Measurements from ENCODE around the gene PTPRN2. TPM values are rescaled to one million over a fixed set of nuclear protein-coding genes. Genes with fewer than 3 reads are reported as not detected.
"Not testable (repeated sequence)": the region's sequence is repeated elsewhere in the genome, so short reads cannot be mapped to it uniquely, and the experiment has no call there.

PTPRN2 gene
- total and polyA plus RNA-seq, 7 donors = 0.47 to 0.82 (median 0.51) TPM

- Histone ChIP-seq H3K4me1 (no peaks in the 10 kb centered on the region), H3K4me3 (no peak overlapping the region), H3K9me3 (peaks cover 6% of the 10 kb centered on the region), H3K27me3 (ENCODE audit: insufficient read depth in 3 of 3, low read length in 2 of 3) (peaks cover 0 to 3% (median 0%) of the 10 kb centered on the region in 3 donors), H3K27ac (no peak overlapping the region), H3K36me3 (ENCODE audit: insufficient read depth in 1 of 2, low read depth in 1 of 2) (no peaks in the 10 kb centered on the region)
- intact Hi-C loops (cut with DNase I) = no loop called here
- ATAC-seq = no peak
- 76 to 82% (median 81%) methylated on average over 17 of the region's 17 CpGs for WGBS, 3 donors
- TF ChIP-seq CTCF (IDR thresholded peaks at IDR 0.05) = no peak
- no peak for DNase-seq
Measured at GRCh38 chr7:158310924-158311666, 276.5 kb downstream of the PTPRN2 start.

GRCh38 chr7:158309868-158310763, 277.5 kb downstream of the PTPRN2 start:
- ATAC-seq (no peak), DNase-seq (no peak)
- no peaks in the 10 kb centered on the region for H3K4me1 ChIP-seq
- TF ChIP-seq CTCF (IDR thresholded peaks at IDR 0.05) = no peak
- H3K4me3 ChIP-seq = no peak overlapping the region
- intact Hi-C loops (cut with DNase I) = no loop called here
- H3K9me3 ChIP-seq = peaks cover 6% of the 10 kb centered on the region
- no peaks in the 10 kb centered on the region for H3K36me3 ChIP-seq (ENCODE audit: insufficient read depth in 1 of 2, low read depth in 1 of 2)
- H3K27me3 ChIP-seq (ENCODE audit: insufficient read depth in 3 of 3, low read length in 2 of 3) = peaks cover 0 to 3% (median 0%) of the 10 kb centered on the region in 3 donors
- WGBS, 3 donors = 86 to 89% (median 88%) methylated on average over 21 to 31 of the region's 33 CpGs
- no peak overlapping the region for H3K27ac ChIP-seq

- TF ChIP-seq CTCF (IDR thresholded peaks at IDR 0.05) = no peak
- Histone ChIP-seq H3K27me3 (ENCODE audit: insufficient read depth in 3 of 3, low read length in 2 of 3) (no peaks in the 10 kb centered on the region), H3K4me3 (no peak overlapping the region), H3K4me1 (no peaks in the 10 kb centered on the region), H3K9me3 (peaks cover 6% of the 10 kb centered on the region), H3K36me3 (ENCODE audit: insufficient read depth in 1 of 2, low read depth in 1 of 2) (no peaks in the 10 kb centered on the region), H3K27ac (no peak overlapping the region)
- no peak for ATAC-seq
- no peak for DNase-seq
- 57 to 67% (median 57%) methylated on average over 1 of the region's 1 CpG for WGBS, 3 donors
- intact Hi-C loops (cut with DNase I) = no loop called here
Measured at GRCh38 chr7:158308001-158308400, 279.6 kb downstream of the PTPRN2 start.

GRCh38 chr7:158304072-158304471, 283.6 kb downstream of the PTPRN2 start:
- H3K4me1 ChIP-seq; H3K27me3 ChIP-seq (ENCODE audit: insufficient read depth in 3 of 3, low read length in 2 of 3); ATAC-seq; intact Hi-C loops (cut with DNase I); H3K4me3 ChIP-seq; DNase-seq; H3K9me3 ChIP-seq; H3K36me3 ChIP-seq (ENCODE audit: insufficient read depth in 1 of 2, low read depth in 1 of 2); H3K27ac ChIP-seq: not testable (repeated sequence)
- WGBS, 3 donors = 84 to 90% (median 86%) methylated on average over 6 of the region's 6 CpGs

- Histone ChIP-seq H3K27ac (no peak overlapping the region), H3K9me3 (peaks cover 6% of the 10 kb centered on the region), H3K27me3 (ENCODE audit: insufficient read depth in 3 of 3, low read length in 2 of 3) (no peaks in the 10 kb centered on the region), H3K4me3 (no peak overlapping the region), H3K36me3 (ENCODE audit: insufficient read depth in 1 of 2, low read depth in 1 of 2) (no peaks in the 10 kb centered on the region), H3K4me1 (no peaks in the 10 kb centered on the region)
- no peak for TF ChIP-seq CTCF (IDR thresholded peaks at IDR 0.05)
- intact Hi-C loops (cut with DNase I) = no loop called here
- DNase-seq (no peak), ATAC-seq (no peak)
- 59 to 63% (median 62%) methylated on average over 4 of the region's 4 CpGs for WGBS, 3 donors
Measured at GRCh38 chr7:158303121-158303520, 284.5 kb downstream of the PTPRN2 start.

All from psoas muscle (tissue), 8 donors.